Urinary bladder (tissue), 4 donors: ENCODE data around the gene HVCN1. TPM values are rescaled to one million over a fixed set of nuclear protein-coding genes. Genes with fewer than 3 reads are reported as not detected.
"Not testable (repeated sequence)": the region's sequence is repeated elsewhere in the genome, so short reads cannot be mapped to it uniquely, and the experiment has no call there.

Experiments used
- DNase-seq: peaks from one replicate; pipeline ENCODE4 v3.0.0-alpha.2; 2015; ENCODE audit errors: extremely low spot score
- H3K27ac ChIP-seq: one replicate; pipeline ENCODE4 v1.5.1; 2013; ENCODE audit warnings: low read depth, mild to moderate bottlenecking, moderate library complexity
- H3K36me3 ChIP-seq: one replicate; pipeline ENCODE4 v1.6.1; 2013; ENCODE audit warnings: mild to moderate bottlenecking, moderate library complexity; ENCODE audit not compliant: insufficient read depth
- H3K4me1 ChIP-seq: one replicate; pipeline ENCODE4 v1.6.1; 2013; ENCODE audit warnings: mild to moderate bottlenecking, moderate library complexity; ENCODE audit not compliant: insufficient read depth
- H3K4me3 ChIP-seq: one replicate; pipeline ENCODE4 v1.5.1; 2013; ENCODE audit warnings: low read depth, low read length
- WGBS: extraction: QIAGEN DNeasy Blood & Tissue Kit; methylation state at CpG from one replicate; pipeline ENCODE4 v1.1.7; 2013; 5-methylcytosine and 5-hydroxymethylcytosine counted together
- polyA plus RNA-seq: library from polyadenylated mRNA; stranded (reverse); fragments of 200-250 nt; gene quantifications from one replicate; pipeline ENCODE4 v1.2.3, GENCODE V29; 2013
- small RNA-seq: library from RNA; depleted of rRNA; stranded (forward); fragments of <200 nt; gene quantifications from one replicate; pipeline ENCODE3, GENCODE V24; 2014
- total RNA-seq: library from RNA; depleted of rRNA; stranded (reverse); fragments of >200 nt; gene quantifications from one replicate; pipeline ENCODE4 v1.2.3, GENCODE V29; 2014
- donor health status: healthy with polysubstance abuse.
- donor health status: healthy.

HVCN1 gene
- total and polyA plus RNA-seq, 2 donors: 9.7 to 9.9 TPM

DNA sequence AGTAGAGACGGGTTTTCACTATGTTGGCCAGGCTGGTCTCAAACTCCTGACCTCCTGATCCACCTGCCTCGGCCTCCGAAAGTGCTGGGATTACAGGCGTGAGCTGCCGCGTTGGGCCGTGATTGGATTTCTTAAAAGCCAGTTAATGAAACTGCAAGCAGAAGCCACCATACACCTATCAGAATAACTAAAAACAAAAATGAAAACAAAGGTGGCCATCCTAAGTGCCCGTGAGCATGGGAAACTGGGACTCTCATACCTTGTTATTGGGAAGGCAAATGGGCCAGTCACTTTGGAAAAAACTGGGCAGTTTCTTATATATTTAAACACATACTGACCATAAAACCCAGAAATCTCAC is 82.7 kb downstream of the HVCN1 start:
- no peak for DNase-seq
- Histone ChIP-seq H3K27ac (no peak overlapping the region), H3K4me1 (no peaks in the 10 kb centered on the region), H3K4me3 (no peak overlapping the region), H3K36me3 (no peaks in the 10 kb centered on the region)
- WGBS: 91% methylated on average over 8 of the region's 8 CpGs

DNA sequence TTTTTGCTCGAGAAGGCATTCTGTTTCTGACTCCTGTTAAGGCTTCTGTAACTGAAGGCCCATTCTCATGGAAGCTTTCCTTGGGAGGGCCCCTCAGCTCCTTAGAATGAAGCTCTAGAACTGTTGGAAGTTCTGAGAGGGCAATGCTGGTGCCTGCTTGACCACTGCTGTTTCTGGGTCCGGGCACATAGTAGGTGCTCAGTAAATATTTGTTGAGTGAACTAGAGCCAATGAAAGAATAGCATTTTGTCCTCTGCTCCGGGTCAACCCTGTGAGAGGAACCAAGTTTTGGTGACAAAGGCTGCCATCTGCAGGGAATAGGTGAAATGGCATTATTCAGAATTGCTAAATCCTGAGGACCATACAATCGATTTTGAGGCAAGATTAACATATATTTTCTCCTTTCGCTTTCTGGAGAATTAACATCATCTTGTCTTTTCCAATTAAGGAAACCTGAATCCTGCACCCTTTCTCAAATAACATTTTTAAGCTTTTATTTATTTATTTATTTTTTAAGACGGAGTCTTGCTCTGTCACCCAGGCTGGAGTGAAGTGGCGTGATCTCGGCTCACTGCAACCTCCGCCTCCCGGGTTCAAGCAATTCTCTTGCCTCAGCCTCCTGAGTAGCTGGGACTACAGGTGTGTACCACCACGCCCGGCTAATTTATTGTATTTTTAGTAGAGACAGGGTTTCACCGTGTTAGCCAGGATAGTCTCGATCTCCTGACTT is 86.7 kb downstream of the HVCN1 start:
- WGBS: 60% methylated on average over 14 of the region's 14 CpGs
- not testable (repeated sequence) for H3K4me1 ChIP-seq, H3K4me3 ChIP-seq, DNase-seq, H3K27ac ChIP-seq, H3K36me3 ChIP-seq

DNA sequence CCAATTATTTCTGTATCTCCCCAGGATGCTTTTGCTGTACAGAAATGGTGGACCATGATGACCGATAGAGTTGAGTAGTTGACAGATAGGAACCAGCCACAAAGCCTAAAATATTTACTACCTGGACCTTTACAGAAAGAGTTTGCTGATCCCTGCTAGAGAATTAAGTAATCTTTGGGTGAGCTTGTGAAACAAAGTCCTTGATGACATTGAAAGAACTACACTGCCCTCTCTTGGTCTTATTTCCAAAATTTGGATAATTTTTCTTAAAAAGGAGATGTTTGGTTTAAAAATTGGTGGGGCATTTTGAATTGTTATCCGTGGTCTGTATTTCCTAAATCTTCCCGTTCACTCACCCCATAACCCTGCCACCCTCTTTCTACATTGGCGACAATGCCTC is 88.7 kb downstream of the HVCN1 start:
- Histone ChIP-seq H3K4me3 (no peak overlapping the region), H3K36me3 (no peaks in the 10 kb centered on the region), H3K27ac (no peak overlapping the region), H3K4me1 (no peaks in the 10 kb centered on the region)
- WGBS: 34% methylated on average over 4 of the region's 4 CpGs
- no peak for DNase-seq

DNA sequence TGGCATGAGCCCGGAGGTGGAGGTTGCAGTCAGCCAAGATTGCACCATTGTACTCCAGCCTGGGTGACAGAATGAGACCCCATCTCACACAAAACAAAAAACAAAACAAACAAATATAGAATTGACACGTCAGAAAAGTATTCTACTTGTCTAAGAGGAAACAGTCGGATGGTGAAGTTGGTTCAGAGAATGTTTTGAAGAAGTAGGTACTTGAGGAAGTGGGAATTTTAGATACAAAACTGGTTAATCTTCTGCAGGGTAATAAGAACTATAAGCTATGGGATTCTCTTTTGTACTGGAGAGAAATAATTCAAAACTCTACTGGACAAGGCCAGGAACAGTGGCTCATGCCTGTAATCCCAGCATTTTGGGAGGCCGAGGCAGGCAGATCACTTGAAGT is 89.6 kb downstream of the HVCN1 start:
- Histone ChIP-seq H3K4me3 (no peak overlapping the region), H3K36me3 (no peaks in the 10 kb centered on the region), H3K27ac (no peak overlapping the region), H3K4me1 (no peaks in the 10 kb centered on the region)
- no peak for DNase-seq
- WGBS: 84% methylated on average over 4 of the region's 4 CpGs

Small RNA genes within 50 kb of the gene (small RNA-seq; reads per million reads assigned to genes)
- gene RN7SL387P: not detected

Other genes starting within 250 kb of the HVCN1 start
- gene ARPC3, start 238.8 kb downstream of the HVCN1 start, total RNA-seq: 151 TPM
- 220 TPM for gene ARPC3, start 238.8 kb downstream of the HVCN1 start, polyA plus RNA-seq
- gene GPN3, start 220.9 kb downstream of the HVCN1 start, total RNA-seq: 17.2 TPM
- 41.2 TPM for gene GPN3, start 220.9 kb downstream of the HVCN1 start, polyA plus RNA-seq
- 17.0 TPM for gene FAM216A, start 220.3 kb downstream of the HVCN1 start, total RNA-seq
- gene FAM216A, start 220.3 kb downstream of the HVCN1 start, polyA plus RNA-seq: 10.7 TPM
- gene VPS29, start 187.0 kb downstream of the HVCN1 start, total RNA-seq: 114 TPM
- 158 TPM for gene VPS29, start 187.0 kb downstream of the HVCN1 start, polyA plus RNA-seq
- 2.1 TPM for gene RAD9B, start 186.8 kb downstream of the HVCN1 start, total RNA-seq
- 0.51 TPM for gene RAD9B, start 186.8 kb downstream of the HVCN1 start, polyA plus RNA-seq
- gene PPTC7, start 105.8 kb downstream of the HVCN1 start, total RNA-seq: 15.0 TPM
- 20.8 TPM for gene PPTC7, start 105.8 kb downstream of the HVCN1 start, polyA plus RNA-seq
- 82.5 TPM for gene TCTN1, start 75.0 kb downstream of the HVCN1 start, total RNA-seq
- gene TCTN1, start 75.0 kb downstream of the HVCN1 start, polyA plus RNA-seq: 22.5 TPM
- 203 TPM for gene PPP1CC, start 53.8 kb upstream of the HVCN1 start, total RNA-seq
- gene PPP1CC, start 53.8 kb upstream of the HVCN1 start, polyA plus RNA-seq: 110 TPM
- not detected for gene CCDC63, start 157.9 kb upstream of the HVCN1 start, total RNA-seq
- not detected for gene CCDC63, start 157.9 kb upstream of the HVCN1 start, polyA plus RNA-seq
- 9.5 TPM for gene MYL2, start 231.5 kb upstream of the HVCN1 start, total RNA-seq
- not detected for gene MYL2, start 231.5 kb upstream of the HVCN1 start, polyA plus RNA-seq